Measurements from ENCODE around the gene RNF44.
"Not testable (repeated sequence)": the region's sequence is repeated elsewhere in the genome, so short reads cannot be mapped to it uniquely, and the experiment has no call there.

The RNF44 gene

DNA sequence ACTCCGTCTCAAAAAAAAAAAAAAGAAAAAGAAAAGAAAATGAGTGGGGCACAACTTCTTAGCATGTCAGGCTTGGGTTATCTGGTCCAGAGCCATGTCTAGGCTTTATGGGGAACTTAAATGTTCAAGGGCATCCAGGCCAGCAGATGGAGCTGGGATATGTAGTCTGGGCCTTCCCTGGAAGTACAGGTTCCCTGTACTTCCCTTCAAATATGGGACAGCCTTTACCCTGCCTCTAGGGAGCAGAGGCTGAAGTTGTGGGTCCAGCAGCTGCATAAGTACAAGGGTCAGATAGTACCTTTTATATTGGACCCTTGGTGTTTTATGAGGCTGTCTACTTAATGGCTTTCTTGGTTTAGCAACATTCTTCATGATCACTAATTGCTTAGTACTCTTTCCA lies 46.9 kb downstream of the RNF44 start:
- Histone ChIP-seq H3K9me3 (ENCODE audit: insufficient read depth, low read depth, low read length) (no peaks in the 10 kb centered on the region), H3K9ac (ENCODE audit: low read depth, low read length) (no peak overlapping the region), H3K4me3 (ENCODE audit: low read length) (no peak overlapping the region), H3K27ac (ENCODE audit: low read depth, low read length) (no peak overlapping the region), H3K4me1 (ENCODE audit: insufficient read depth, low read length) (no peaks in the 10 kb centered on the region), H3K36me3 (ENCODE audit: insufficient read depth, low read length) (peaks cover 93% of the 10 kb centered on the region), H3K27me3 (ENCODE audit: insufficient read depth, low read length) (no peaks in the 10 kb centered on the region)
- 93% methylated on average over 1 of the region's 1 CpG for WGBS

DNA sequence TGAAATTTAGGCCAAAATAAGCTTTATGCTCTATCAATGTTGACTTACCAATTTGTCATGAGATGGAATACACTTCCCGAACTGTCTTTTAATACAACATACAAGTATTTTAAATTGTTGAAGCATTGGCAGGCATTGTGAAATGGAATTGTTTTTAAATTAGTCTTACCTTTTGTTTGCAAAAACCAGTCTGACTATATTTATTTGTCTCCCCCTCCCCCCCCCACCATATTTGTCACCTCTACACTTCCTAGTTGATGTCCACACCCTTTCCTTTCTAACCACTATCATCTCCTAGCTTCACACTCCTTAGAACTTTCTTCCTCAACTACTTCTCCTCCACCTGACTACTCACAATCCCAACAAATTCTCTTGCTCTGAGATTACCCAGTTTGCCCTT lies 48.1 kb downstream of the RNF44 start:
- Histone ChIP-seq H3K9ac (ENCODE audit: low read depth, low read length) (no peak overlapping the region), H3K9me3 (ENCODE audit: insufficient read depth, low read depth, low read length) (no peaks in the 10 kb centered on the region), H3K27ac (ENCODE audit: low read depth, low read length) (no peak overlapping the region), H3K4me3 (ENCODE audit: low read length) (no peak overlapping the region), H3K36me3 (ENCODE audit: insufficient read depth, low read length) (peaks cover 90% of the 10 kb centered on the region), H3K4me1 (ENCODE audit: insufficient read depth, low read length) (no peaks in the 10 kb centered on the region), H3K27me3 (ENCODE audit: insufficient read depth, low read length) (no peaks in the 10 kb centered on the region)
- no CpG with 5 or more reads among the region's 1 CpG for WGBS

DNA sequence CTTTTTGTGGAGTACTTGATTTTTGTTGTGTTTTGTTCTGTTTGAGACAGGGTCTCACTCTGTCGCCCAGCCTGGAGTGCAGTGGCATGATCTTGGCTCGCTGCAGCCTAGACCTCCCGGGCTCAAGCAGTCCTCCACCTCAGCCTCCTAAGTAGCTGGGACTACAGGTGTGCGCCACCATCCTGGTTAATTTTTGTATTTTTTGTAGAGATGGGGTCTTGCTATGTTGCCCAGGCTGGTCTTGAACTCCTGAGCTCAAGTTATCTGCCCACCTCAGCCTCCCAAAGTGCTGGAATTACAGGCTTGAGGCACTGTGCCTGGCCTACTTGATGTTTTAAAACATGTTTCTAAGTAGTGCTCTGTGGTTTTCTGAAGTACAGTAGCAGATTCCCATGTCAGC lies 50.0 kb downstream of the RNF44 start:
- WGBS, result 95% methylated on average over 4 of the region's 4 CpGs
- not testable (repeated sequence) for H3K4me1 ChIP-seq (ENCODE audit: insufficient read depth, low read length); H3K27ac ChIP-seq (ENCODE audit: low read depth, low read length); H3K9ac ChIP-seq (ENCODE audit: low read depth, low read length); H3K9me3 ChIP-seq (ENCODE audit: insufficient read depth, low read depth, low read length); H3K4me3 ChIP-seq (ENCODE audit: low read length); H3K27me3 ChIP-seq (ENCODE audit: insufficient read depth, low read length)
- H3K36me3 ChIP-seq (ENCODE audit: insufficient read depth, low read length), result peaks cover 80% of the 10 kb centered on the region

DNA sequence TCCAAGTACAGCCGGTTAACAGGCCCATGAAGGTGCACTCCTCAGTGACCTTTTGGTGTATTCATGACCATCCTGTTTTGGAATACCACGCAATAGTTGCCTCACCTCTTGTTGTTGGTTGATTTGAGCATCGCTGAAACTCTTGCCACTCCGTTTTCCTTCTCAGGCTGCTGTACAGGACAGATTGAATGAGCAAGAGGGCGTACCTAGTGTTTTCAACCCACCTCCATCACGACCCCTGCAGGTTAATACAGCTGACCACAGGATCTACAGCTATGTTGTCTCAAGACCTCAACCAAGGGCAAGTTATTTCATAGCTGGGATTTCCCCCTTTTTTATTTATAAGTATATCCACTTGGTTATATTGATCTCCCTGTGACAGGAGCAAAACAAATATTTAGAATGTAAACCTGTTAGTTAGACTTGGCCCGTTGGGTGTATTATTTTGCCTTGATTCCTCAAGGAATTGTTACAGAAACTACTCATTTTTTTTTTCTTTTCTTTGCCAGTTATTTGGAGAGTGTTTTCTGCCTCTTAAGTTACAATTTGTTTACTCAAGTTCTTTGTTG lies 50.9 kb downstream of the RNF44 start:
- H3K4me3 ChIP-seq (ENCODE audit: low read length), result no peak overlapping the region
- H3K9me3 ChIP-seq (ENCODE audit: insufficient read depth, low read depth, low read length), result no peaks in the 10 kb centered on the region
- 90% methylated on average over 7 of the region's 7 CpGs for WGBS
- peaks cover 77% of the 10 kb centered on the region for H3K36me3 ChIP-seq (ENCODE audit: insufficient read depth, low read length)
- no peak overlapping the region for H3K27ac ChIP-seq (ENCODE audit: low read depth, low read length)
- H3K27me3 ChIP-seq (ENCODE audit: insufficient read depth, low read length), result no peaks in the 10 kb centered on the region
- no peaks in the 10 kb centered on the region for H3K4me1 ChIP-seq (ENCODE audit: insufficient read depth, low read length)
- H3K9ac ChIP-seq (ENCODE audit: low read depth, low read length), result no peak overlapping the region

DNA sequence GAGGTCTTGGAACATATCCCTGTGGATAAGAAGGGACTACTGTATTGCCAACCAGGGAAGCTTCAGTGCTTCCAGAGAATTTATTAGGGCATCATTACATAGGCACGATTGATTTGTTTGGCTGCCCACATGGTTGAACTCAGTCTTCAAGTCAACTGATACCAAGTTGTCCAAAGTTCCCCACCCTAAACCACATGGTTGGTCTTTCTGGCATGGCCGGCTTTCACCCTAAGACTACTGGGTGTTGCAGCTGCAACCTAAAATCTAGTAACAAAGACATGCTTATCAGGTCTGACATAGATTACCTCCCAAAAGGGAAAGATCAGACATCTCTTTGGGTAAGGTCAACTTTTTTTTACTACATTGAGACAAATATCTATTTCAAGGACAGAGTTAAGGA lies 52.0 kb downstream of the RNF44 start:
- WGBS, result 95% methylated on average over 2 of the region's 2 CpGs
- no peak overlapping the region for H3K4me3 ChIP-seq (ENCODE audit: low read length)
- no peaks in the 10 kb centered on the region for H3K4me1 ChIP-seq (ENCODE audit: insufficient read depth, low read length)
- no peak overlapping the region for H3K27ac ChIP-seq (ENCODE audit: low read depth, low read length)
- peaks cover 70% of the 10 kb centered on the region for H3K36me3 ChIP-seq (ENCODE audit: insufficient read depth, low read length)
- no peaks in the 10 kb centered on the region for H3K27me3 ChIP-seq (ENCODE audit: insufficient read depth, low read length)
- H3K9me3 ChIP-seq (ENCODE audit: insufficient read depth, low read depth, low read length), result no peaks in the 10 kb centered on the region
- no peak overlapping the region for H3K9ac ChIP-seq (ENCODE audit: low read depth, low read length)

DNA sequence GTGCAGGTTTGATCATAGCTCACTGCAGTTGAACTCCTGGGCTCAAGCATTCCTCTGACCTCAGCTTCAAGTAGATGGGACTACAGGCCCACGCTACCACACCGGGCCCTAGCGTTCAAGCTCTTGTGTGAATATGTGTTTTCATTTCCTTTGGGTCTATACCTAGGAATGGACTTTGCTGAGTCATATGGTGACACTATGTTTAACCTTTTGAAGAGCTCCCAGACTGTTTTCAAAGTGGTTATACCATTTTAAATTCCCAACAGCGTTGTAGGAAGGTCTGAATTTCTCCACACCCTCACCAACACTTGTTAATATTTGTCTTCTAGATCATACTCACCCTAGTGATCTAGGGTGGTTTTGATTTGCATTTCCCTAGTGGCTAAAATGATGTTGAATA lies 55.5 kb downstream of the RNF44 start:
- 97% methylated on average over 4 of the region's 4 CpGs for WGBS
- Histone ChIP-seq H3K4me3 (ENCODE audit: low read length) (no peak overlapping the region), H3K27me3 (ENCODE audit: insufficient read depth, low read length) (no peaks in the 10 kb centered on the region), H3K27ac (ENCODE audit: low read depth, low read length) (no peak overlapping the region), H3K9ac (ENCODE audit: low read depth, low read length) (no peak overlapping the region), H3K9me3 (ENCODE audit: insufficient read depth, low read depth, low read length) (no peaks in the 10 kb centered on the region), H3K4me1 (ENCODE audit: insufficient read depth, low read length) (no peaks in the 10 kb centered on the region), H3K36me3 (ENCODE audit: insufficient read depth, low read length) (peaks cover 53% of the 10 kb centered on the region)
